Mesothelial cell of epicardium (in vitro differentiated cells): ENCODE data around the gene TSPOAP1. TPM values are rescaled to one million over a fixed set of nuclear protein-coding genes. Genes with fewer than 3 reads are reported as not detected.

Experiments
- DNase-seq, 2 experiments: peaks; one replicate each; pipeline ENCODE4 v3.0.0; 2021; ENCODE audit warnings: low spot score in 2 of 2; ENCODE audit not compliant: unreplicated experiment in 2 of 2
- H3K27ac Mint-ChIP-seq: 2 replicates; pipeline ENCODE4 v1.8.0; 2021; ENCODE audit warnings: mixed read lengths
- H3K27me3 Mint-ChIP-seq: 2 replicates; pipeline ENCODE4 v1.8.0; 2021; ENCODE audit warnings: low read depth, mixed read lengths
- H3K36me3 Mint-ChIP-seq: 2 replicates; pipeline ENCODE4 v1.8.0; 2021; ENCODE audit warnings: mixed read lengths
- H3K4me1 Mint-ChIP-seq: 2 replicates; pipeline ENCODE4 v1.8.0; 2021; ENCODE audit warnings: mixed read lengths
- H3K4me3 Mint-ChIP-seq: 2 replicates; pipeline ENCODE4 v1.8.0; 2021; ENCODE audit warnings: mild to moderate bottlenecking, moderate library complexity, mixed read lengths
- H3K9me3 Mint-ChIP-seq: 2 replicates; pipeline ENCODE4 v1.8.0; 2021; ENCODE audit warnings: mixed read lengths
- CTCF ChIP-seq: fragments of 200-600 bp; sonication (generic); IDR thresholded peaks from one replicate; pipeline ENCODE4 v1.5.0; 2021; ENCODE audit warnings: antibody characterized with exemption; ENCODE audit not compliant: unreplicated experiment
- total RNA-seq: library from RNA; stranded (reverse); gene quantifications from 3 replicates; pipeline ENCODE4 v1.2.1, GENCODE V29; 2021

Gene TSPOAP1
- total RNA-seq, 1 donor from 2014 or later, result 87.2 TPM

- Mint-ChIP-seq H3K9me3 (no peaks in the 10 kb centered on the region), H3K4me1 (peaks cover 25% of the 10 kb centered on the region), H3K4me3 (peak overlapping the region; percentile 74), H3K36me3 (peaks cover 5% of the 10 kb centered on the region), H3K27me3 (no peaks in the 10 kb centered on the region), H3K27ac (peak overlapping the region; percentile 61)
- DNase-seq, result no peak
- TF ChIP-seq CTCF, result no peak
Measured at GRCh38 chr17:58325289-58325726, 3.3 kb downstream of the TSPOAP1 start.

GRCh38 chr17:58324409-58325288 lies 3.9 kb downstream of the TSPOAP1 start:
- TF ChIP-seq CTCF, result no peak
- H3K4me1 Mint-ChIP-seq, result peaks cover 25% of the 10 kb centered on the region
- no peaks in the 10 kb centered on the region for H3K9me3 Mint-ChIP-seq
- H3K27ac Mint-ChIP-seq, result peak overlapping the region; percentile 61
- no peaks in the 10 kb centered on the region for H3K27me3 Mint-ChIP-seq
- DNase-seq, result peak in 1 of 2 experiments; percentile 73
- H3K36me3 Mint-ChIP-seq, result peaks cover 5% of the 10 kb centered on the region
- peak overlapping the region; percentile 74 for H3K4me3 Mint-ChIP-seq

- Mint-ChIP-seq H3K36me3 (peaks cover 5% of the 10 kb centered on the region), H3K27me3 (no peaks in the 10 kb centered on the region), H3K4me3 (peak overlapping the region; percentile 70), H3K27ac (peak overlapping the region; percentile 82), H3K9me3 (no peaks in the 10 kb centered on the region), H3K4me1 (peaks cover 22% of the 10 kb centered on the region)
- DNase-seq, result no peak
- TF ChIP-seq CTCF, result no peak
Measured at GRCh38 chr17:58324056-58324408, 4.6 kb downstream of the TSPOAP1 start.

DNA sequence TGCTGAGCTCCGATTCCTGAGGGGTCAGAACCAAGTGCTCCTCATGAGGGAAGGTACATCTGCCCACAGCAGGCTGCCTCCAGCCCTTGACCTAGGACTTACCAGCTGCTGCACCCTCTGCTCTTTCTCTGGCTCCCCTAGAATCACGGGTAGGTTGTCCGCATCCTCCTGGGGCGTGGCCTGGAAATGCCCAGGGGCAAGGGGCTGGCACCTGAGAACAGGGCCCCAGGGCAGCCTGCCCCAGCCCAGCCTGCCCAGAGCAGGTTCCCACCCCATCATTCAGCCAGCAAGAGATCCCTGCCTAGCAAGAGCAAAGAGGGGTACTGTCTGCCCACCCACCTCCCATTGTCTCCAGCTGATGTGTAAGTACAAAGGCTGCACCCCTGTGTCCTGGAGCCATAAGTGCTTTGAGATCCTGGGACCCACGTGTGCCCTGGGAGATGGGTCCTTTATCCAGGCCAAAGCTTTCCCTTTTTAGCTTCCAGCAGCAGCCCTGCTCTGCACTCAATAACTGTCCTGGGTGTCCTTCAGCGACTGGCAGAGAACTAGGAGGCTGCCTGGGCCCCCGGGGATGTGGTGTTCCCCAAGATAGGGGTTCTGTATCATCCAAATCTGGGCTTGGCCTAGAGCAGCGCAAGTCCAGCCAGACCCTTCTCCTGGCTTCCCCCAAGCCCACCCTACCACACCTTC lies 5.1 kb downstream of the TSPOAP1 start:
- Mint-ChIP-seq H3K4me1 (peaks cover 19% of the 10 kb centered on the region), H3K36me3 (peaks cover 5% of the 10 kb centered on the region), H3K4me3 (peak overlapping the region; percentile 70), H3K27ac (peak overlapping the region; percentile 82), H3K9me3 (no peaks in the 10 kb centered on the region), H3K27me3 (no peaks in the 10 kb centered on the region)
- no peak for TF ChIP-seq CTCF
- DNase-seq, result no peak

DNA sequence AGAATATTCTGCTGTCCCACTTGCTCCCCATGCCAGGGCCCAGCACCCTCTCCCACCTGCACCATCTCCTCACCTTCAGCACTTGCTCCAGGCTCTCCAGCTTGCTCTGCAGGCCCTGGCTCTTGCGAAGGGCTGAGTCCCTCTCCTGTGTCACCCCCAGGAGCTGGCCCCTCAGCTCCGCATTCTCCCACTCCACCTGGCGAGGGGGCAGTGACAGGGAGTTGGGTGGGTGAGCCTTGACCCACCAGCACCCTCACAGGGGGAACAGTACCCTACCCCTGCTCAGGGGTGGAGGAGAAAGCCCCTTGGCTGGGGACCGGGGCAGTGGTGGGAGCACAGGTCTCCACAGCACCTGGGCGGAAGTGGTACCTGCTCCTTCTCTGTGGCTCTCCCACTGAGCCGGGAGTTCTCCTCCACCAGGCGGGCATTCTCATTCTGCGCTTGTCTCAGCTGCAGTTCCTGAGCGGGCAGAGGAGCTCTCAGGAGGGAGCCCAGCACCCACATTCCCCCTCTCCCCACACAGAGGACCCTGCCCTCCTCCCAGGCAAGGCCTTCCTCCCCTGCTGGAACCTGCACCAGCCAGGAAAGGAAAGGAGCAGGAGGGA lies 5.9 kb downstream of the TSPOAP1 start:
- TF ChIP-seq CTCF, result no peak
- H3K36me3 Mint-ChIP-seq, result peaks cover 5% of the 10 kb centered on the region
- H3K4me3 Mint-ChIP-seq, result no peak overlapping the region
- no peaks in the 10 kb centered on the region for H3K27me3 Mint-ChIP-seq
- peaks cover 16% of the 10 kb centered on the region for H3K4me1 Mint-ChIP-seq
- no peaks in the 10 kb centered on the region for H3K9me3 Mint-ChIP-seq
- no peak for DNase-seq
- H3K27ac Mint-ChIP-seq, result no peak overlapping the region
